GM18870 (cell line): Measurements from ENCODE around the gene MKNK2.
"Not testable (repeated sequence)": the region's sequence is repeated elsewhere in the genome, so short reads cannot be mapped to it uniquely, and the experiment has no call there.

Source experiments
- ATAC-seq: cut with Tn5 transposase; IDR thresholded peaks from one replicate; pipeline ENCODE4 v1.9.1; 2021; ENCODE audit warnings: moderate library complexity; ENCODE audit not compliant: unreplicated experiment

Gene MKNK2

GRCh38 chr19:1997353-1998233 lies 53.5 kb downstream of the MKNK2 start:
- no peak for ATAC-seq

- ATAC-seq = no peak
These were observed 58.2 kb downstream of the MKNK2 start for GRCh38 chr19:1992759-1993260.

DNA sequence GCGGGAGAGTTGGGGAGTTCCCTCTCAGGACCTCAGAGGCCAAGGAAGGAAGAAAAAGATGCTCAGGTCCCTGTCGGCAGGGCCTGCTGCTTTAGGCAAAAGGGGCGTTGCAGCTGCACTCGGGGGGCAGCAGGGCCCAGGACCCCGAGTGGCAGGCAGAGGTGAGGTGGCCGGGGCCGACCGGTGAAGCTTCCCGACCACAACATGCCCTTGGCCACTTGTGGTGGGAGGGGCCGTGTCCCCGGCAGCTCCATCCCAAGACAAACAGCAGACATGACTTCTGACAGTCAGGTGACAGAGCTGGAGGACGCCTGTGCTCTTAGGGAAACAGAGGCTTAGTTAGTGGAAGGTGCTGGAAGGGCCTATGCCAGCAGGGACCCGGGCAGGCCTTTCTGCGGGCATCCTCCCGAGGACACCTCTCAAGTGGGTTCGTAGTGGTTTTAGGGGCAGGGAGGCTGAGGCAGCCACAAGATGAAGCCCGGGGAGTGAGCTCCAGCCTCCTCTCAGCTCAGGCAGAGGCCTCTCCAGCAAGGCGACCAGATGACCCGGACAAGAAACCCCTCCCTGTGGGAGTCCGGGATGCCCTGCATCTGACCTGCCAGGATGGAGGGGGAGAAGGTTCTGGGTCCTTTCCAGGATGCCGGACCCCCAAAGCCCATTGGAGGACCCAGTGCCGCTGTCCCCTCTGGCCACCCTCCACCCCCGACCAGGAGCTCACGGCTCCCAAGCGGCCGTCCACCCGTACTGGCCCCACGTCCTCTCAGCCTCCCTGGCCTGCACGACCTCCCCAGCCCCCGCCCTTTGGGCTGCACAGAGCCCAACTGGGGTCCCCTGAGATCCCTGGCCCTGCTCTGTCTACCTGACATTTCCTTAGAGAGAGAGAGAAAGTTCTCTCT lies 59.8 kb downstream of the MKNK2 start:
- no peak for ATAC-seq

- no peak for ATAC-seq
These were observed 60.6 kb downstream of the MKNK2 start for GRCh38 chr19:1990230-1991017.

GRCh38 chr19:1989513-1990229 lies 61.4 kb downstream of the MKNK2 start:
- ATAC-seq = no peak

DNA sequence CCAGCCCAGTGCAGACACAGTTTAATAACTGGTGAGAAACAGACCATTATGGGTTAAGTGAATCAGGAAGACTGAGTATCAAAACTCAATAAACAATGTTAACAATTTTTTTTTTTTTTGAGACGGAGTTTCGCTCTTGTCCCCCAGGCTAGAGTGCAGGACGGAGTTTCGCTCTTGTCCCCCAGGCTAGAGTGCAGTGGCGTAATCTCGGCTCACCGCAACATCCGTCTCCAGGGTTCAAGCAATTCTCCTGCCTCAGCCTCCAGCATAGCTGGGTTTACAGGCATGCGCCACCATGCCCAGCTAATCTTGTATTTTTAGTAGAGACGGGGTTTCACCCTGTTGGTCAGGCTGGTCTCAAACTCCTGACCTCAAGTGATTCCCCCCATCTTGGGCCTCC lies 62.6 kb downstream of the MKNK2 start:
- not testable (repeated sequence) for ATAC-seq
